ENCODE measurements around the gene MDGA2. TPM values are rescaled to one million over a fixed set of nuclear protein-coding genes. Genes with fewer than 3 reads are reported as not detected.

Gene MDGA2
- total and polyA plus RNA-seq, 2 of the 8 experiments (the other 6 are each of a cell fraction or from before 2014, with no cell fraction given): 0.11 to 0.69 TPM

GRCh38 chr14:46902837-46903236, 772.6 kb downstream of the MDGA2 start:
- Histone ChIP-seq H2AK5ac (ENCODE audit: low read depth, low read length) (no peak overlapping the region), H3K18ac (ENCODE audit: extremely low read depth, low read length) (no peak overlapping the region), H3K56ac (replicated peaks; ENCODE audit: insufficient read length, low read depth, low read length) (no peak overlapping the region), H2BK5ac (ENCODE audit: low read depth, low read length) (no peak overlapping the region), H3K9me3 (ENCODE audit: insufficient read depth in 2 of 2, low read depth in 1 of 2, low read length in 1 of 2) (no peaks in the 10 kb centered on the region), H4K8ac (ENCODE audit: extremely low read depth, insufficient read depth, low read length) (no peak overlapping the region), H3K27ac (ENCODE audit: low read depth, low read length) (no peak overlapping the region), H3K14ac (ENCODE audit: insufficient read length) (no peak overlapping the region), H3K79me2 (ENCODE audit: control insufficient read depth in 1 of 2, insufficient read depth in 2 of 2, low read length in 2 of 2) (no peaks in the 10 kb centered on the region), H3K23me2 (ENCODE audit: low read depth, low read length) (no peaks in the 10 kb centered on the region), H2AFZ (ENCODE audit: low read length) (peak overlapping the region; percentile 86), H3K4me2 (ENCODE audit: insufficient read depth in 1 of 2, low read depth in 2 of 2, low read length in 2 of 2) (no peak overlapping the region), H3K36me3 (ENCODE audit: control insufficient read depth in 2 of 4, insufficient read depth in 4 of 4, low read length in 3 of 4) (no peaks in the 10 kb centered on the region), H3K4me1 (replicated peaks in 1 of 4; ENCODE audit: control insufficient read depth in 3 of 4, insufficient read depth in 4 of 4, low read length in 3 of 4) (peaks cover 0 to 4% (median 0%) of the 10 kb centered on the region in 4 experiments; a peak in 1 of 7 replicates), H3K27me3 (replicated peaks in 1 of 4; ENCODE audit: control insufficient read depth in 3 of 4, extremely low read depth in 1 of 4, insufficient read depth in 3 of 4, low read length in 3 of 4) (no peaks in the 10 kb centered on the region), H2BK12ac (ENCODE audit: low read depth, low read length) (no peak overlapping the region), H3K79me1 (ENCODE audit: low read depth, low read length) (no peaks in the 10 kb centered on the region), H4K5ac (ENCODE audit: insufficient read length, low read depth, low read length) (no peak overlapping the region), H2BK120ac (replicated peaks; ENCODE audit: low read depth, low read length) (no peak overlapping the region), H3K9ac (replicated peaks in 1 of 4; ENCODE audit: extremely low read depth in 1 of 4, low read depth in 3 of 4, low read length in 3 of 4) (no peak overlapping the region), H3K23ac (ENCODE audit: insufficient read length) (no peak overlapping the region), H4K91ac (replicated peaks; ENCODE audit: insufficient read length, low read length) (no peak overlapping the region), H4K20me1 (replicated peaks in 1 of 2; ENCODE audit: control insufficient read depth in 1 of 2, insufficient read depth in 2 of 2, low read length in 2 of 2) (no peaks in the 10 kb centered on the region), H3K4me3 (ENCODE audit: extremely low read depth in 1 of 4, insufficient read depth in 2 of 4, low read depth in 3 of 4, low read length in 4 of 4) (no peak overlapping the region), H3K4ac (replicated peaks; ENCODE audit: insufficient read length, low read depth, low read length) (no peak overlapping the region), H2BK20ac (ENCODE audit: low read length) (no peak overlapping the region), H2BK15ac (ENCODE audit: low read length) (no peak overlapping the region)
- WGBS, 2 experiments (ENCODE audit: extremely low coverage in 1 of 2, insufficient coverage in 1 of 2, insufficient read length in 1 of 2, insufficient replicate concordance in 2 of 2, low coverage in 1 of 2, low lambda C conversion rate in 2 of 2, missing lambda C conversion rate in 1 of 2): 77% methylated on average over 6 of the region's 6 CpGs; no CpG with 5 or more reads in 1 of the 2 experiments
- FAIRE-seq: no peak
- CTCF ChIA-PET (ENCODE audit: partially characterized antibody): interaction anchor here (0.6 to 0.8 kb wide), 2 partner anchors 16 to 1812 kb away, joined by 3 read pairs; no protein-coding TSS in a partner anchor
- no peak for DNase-seq (ENCODE audit: low read depth in 1 of 2, low spot score in 2 of 2)
- TF ChIP-seq ZNF274 (IDR thresholded peaks at IDR 0.05; ENCODE audit: borderline replicate concordance, extremely low read depth, low read length) (no peak), BRCA1 (IDR thresholded peaks at IDR 0.05; ENCODE audit: low read depth, low read length) (no peak), SIRT6 (IDR thresholded peaks at IDR 0.05; ENCODE audit: low read length) (no peak), GTF2F1 (IDR thresholded peaks at IDR 0.05; ENCODE audit: borderline replicate concordance, low read depth, low read length) (no peak), SIN3A (conservative IDR thresholded peaks at IDR 0.05 in 1 of 2, IDR thresholded peaks at IDR 0.05 in 1 of 2; ENCODE audit: low read depth in 1 of 2, low read length in 2 of 2) (no peak), KDM1A (IDR thresholded peaks at IDR 0.05; ENCODE audit: borderline replicate concordance, low read length) (no peak), KDM4A (IDR thresholded peaks at IDR 0.05; ENCODE audit: low read depth, low read length, severe bottlenecking) (no peak)
- POLR2A ChIA-PET (ENCODE audit: partially characterized antibody): no interaction called here

All from H1 (cell line).